Dermis blood vessel endothelial cell (primary cell): ENCODE data around the gene INPP5D. TPM values are rescaled to one million over a fixed set of nuclear protein-coding genes. Genes with fewer than 3 reads are reported as not detected.
A peak's percentile ranks its signal among the peaks of the same experiment; 100 is the strongest.

Experiments used
- DNase-seq: peaks from one replicate; pipeline ENCODE4 v3.0.0; 2010
- total RNA-seq: library from RNA; depleted of rRNA; stranded (reverse); fragments of >200 nt; gene quantifications from 2 replicates; pipeline ENCODE4 v1.2.3, GENCODE V29; 2014

Gene INPP5D
- total RNA-seq, 1 donor from 2014 or later, result 45.3 TPM

DNA sequence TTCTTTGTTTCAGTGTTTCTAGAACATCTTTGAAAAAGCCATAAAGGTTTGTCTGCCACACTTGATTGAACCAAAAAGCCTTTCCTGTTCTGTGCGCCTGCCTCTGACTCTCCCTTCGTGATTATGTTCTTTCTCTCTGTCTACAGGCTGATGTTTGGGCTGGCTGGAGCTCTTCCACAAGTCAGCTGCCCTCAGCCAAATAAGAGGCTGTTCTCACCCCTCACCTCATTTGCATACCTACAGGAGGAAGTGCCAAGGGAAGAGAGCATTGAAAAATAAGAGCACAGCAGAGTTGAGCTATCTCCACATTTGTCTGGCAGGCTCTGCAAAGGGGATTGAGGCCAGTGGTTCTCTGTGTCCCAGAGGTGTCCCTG is 15.8 kb downstream of the INPP5D start:
- peak; percentile 26 for DNase-seq

DNA sequence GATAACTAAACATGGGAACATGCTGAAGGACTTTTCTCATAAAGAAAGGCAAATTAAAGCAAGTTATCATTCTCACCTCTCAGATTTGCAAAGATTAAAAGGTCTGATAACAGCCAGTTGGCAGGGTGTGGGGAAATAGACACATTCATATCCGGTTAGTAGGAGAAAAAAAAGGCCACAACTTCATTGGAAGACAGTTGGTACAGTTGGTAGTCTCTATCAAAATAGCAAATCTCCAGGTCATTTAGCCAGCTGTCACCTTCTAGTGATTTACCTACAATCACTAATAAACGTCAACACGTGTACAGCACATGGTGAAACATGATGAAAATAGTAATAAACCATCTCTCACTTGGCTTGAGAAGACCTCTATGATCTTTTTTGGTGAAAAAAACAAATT is 16.6 kb downstream of the INPP5D start:
- DNase-seq, result peak; percentile 48

DNA sequence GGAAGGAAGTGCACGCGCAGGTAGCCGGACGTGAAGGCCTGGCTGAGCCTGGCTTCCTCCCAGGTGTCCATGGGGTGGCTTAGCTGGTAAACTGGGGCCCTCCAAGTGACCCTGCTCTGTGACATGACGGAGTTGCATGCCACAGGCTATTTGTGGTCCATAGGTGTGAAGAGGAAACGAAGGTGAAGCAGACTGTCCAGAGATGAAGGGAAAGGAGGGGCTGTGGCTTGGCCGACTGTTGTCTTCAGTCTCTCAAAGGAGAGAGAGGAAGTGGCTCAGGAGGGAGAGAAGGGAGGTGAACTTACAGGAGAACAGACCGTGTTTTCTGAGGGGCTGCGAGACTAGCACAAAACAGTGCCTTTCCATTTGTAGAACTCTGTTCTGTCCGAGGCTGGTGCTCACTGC is 19.3 kb downstream of the INPP5D start:
- DNase-seq, result no peak

- DNase-seq, result no peak
These were observed 20.1 kb downstream of the INPP5D start for GRCh38 chr2:233079953-233080835.

GRCh38 chr2:233080836-233081229 is 20.7 kb downstream of the INPP5D start:
- DNase-seq, result no peak

DNA sequence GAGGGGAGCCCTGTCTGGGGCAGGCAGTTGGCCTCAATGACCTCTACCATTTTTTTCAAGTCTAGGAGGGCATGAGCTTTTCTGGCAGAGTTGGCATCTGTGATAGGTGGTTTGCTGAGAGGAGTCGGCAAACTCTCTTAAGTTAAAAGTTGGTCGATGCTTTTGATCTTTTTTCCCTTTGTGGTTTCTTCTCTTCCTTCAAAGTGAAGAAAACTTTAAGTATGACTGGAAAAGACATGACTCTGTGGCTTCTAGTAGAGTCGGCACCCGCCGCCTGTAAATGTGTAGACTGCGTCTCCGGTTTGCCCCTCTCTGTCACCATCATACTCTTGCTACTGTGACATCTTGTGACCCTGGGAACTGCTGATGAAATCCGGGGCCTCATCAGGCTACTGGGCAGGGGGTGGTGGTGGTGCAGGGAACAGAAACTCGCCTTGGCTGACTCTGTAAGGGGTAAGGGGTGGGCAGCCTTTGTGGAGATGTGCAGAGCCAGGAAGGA is 21.1 kb downstream of the INPP5D start:
- DNase-seq, result no peak

DNA sequence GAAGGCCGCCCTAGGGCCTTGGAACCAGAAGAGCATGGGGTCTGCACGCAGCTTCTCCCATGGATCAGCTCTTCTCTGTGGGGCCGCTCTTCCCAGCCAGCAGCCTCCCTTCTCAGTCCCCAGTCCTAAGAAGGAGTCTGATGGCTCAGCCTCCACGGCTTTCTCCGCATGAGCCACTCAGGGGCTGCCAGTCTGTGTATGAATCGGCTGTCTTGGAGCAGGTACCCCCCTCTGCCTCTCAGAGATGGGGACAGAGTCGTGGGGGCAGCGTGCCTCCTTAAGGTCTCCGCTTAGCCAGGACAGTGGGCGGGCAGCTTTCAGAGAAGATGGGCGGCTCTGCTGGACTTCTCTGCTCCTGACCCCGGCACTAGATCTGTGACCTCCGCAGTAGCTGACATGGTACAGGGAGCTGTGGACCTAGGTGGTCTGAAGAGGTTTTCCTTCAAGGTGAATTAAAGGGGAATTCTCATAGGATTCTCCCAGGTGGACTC is 21.6 kb downstream of the INPP5D start:
- DNase-seq, result no peak

GRCh38 chr2:233082222-233082930 is 22.2 kb downstream of the INPP5D start:
- no peak for DNase-seq

DNA sequence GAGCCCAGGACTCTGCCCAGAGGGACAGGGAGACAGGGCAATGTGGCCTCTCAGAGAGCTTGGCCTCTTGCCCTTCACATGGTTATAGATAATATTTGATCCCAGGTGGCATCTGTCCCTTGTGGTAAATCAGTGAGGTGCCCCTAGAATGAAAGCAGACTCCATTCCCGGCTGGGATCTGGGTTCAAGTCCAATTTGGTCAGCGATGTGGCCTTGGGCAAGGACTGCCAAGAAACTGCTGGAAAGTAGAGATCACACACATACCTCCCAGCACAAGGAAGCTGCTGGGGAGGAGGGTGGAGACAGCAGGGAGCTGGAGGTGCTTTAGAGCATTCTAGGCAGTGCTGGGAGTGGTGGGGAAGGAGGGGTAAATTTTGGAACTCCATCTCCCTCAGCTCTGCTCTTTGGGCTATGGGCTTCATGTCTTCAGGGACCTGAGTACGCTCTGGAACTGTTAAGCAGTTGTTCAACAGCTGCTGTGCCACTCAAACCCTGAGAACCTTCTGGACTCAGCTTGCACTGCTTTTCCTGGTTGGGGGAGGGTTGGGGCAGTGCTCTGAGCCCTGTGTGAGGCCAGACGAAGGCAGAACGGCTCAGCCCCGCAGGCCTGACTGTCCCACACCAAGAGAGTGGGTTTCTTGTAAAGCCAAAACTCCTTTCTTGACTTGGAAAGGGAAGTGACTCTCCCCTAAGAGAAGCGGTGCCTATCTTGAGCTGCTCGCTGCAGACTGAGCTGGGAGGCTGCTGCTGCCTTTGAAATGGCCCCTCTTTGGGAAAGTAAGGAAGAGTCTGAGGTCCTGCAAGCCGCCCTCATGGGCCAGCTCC is 23.0 kb downstream of the INPP5D start:
- peak; percentile 14 for DNase-seq

- DNase-seq, result no peak
These were observed 23.6 kb downstream of the INPP5D start for GRCh38 chr2:233083782-233084181.

DNA sequence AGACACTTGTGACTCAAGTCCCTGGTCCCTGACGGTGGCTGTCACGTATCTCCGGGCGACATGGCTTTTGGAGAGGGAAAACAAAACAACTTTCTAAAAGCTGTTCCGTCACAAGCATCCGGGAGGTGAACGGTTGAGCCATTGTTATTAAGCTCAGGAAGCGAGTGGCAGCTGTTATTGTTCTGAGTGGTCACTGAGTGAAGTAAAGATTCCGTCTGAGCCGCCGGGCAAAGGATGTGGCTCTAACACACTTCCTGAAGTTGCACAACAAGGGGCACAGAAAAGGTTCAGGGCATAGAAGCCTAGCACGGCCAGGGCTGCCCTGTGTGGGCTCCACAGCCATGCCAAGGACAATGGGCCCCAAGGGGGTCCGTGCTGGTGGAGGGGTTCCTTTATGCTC is 24.3 kb downstream of the INPP5D start:
- peak; percentile 96 for DNase-seq

- peak; percentile 54 for DNase-seq
These were observed 25.1 kb downstream of the INPP5D start for GRCh38 chr2:233085037-233085838.

- DNase-seq, result peak; percentile 58
These were observed 25.7 kb downstream of the INPP5D start for GRCh38 chr2:233085839-233086150.

DNA sequence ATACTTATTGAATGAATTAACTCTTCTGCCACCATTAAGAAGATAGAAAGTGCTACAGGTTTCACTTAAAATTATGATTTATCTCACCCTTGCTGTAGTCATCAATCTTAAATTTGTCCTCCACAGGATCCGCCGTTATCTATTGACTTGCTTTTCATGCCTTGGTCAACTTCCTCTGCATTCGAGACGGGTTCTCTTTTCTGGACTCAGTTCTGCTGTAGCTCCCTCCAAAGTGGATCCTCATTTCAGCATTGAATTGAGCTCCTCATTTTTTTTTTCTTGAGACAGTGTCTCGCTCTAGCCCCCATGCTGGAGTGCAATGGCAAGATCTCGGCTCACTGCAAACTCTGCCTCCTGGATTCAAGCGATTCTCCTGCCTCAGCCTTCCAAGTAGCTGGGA is 27.6 kb downstream of the INPP5D start:
- no peak for DNase-seq

- DNase-seq, result no peak
These were observed 28.8 kb downstream of the INPP5D start for GRCh38 chr2:233088972-233089345.

DNA sequence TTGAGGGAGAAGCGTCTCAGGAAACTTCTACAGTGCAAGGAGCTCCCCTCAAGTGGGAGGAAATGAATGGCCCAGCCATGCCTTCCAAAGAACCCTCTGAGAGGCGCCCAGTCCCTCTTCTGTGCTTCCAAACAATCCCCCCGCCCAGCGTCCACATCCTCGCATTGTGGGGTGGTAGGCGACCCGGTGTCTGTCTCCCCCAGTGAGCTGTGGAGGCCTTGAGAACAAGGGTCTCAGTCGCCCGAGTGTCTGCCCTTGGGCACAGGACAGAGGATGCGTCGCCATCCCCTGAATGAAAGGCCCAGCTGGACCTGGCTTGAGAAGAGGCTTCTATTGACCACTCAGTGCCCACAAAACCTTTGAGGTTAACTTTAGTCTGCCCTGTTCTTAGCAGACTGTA is 29.7 kb downstream of the INPP5D start:
- no peak for DNase-seq

DNA sequence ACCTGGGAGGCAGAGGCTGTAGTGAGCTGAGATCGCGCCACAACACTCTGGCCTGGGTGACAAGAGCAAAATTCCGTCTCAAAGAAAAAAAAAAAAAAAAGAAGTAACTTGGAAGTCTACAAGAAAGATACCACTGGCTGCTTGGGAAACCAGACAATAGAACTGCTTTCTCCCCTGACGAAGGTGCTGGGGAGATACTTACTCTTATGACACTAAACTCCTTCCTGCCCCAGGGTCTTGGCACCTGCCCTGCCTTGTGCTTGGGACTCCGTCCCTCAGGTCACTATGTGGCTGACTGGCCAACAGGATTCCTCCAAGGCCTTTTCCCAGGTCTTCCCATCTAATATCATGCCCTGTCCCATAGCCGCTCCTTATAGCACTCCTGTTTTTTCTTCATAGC is 30.7 kb downstream of the INPP5D start:
- DNase-seq, result no peak

DNA sequence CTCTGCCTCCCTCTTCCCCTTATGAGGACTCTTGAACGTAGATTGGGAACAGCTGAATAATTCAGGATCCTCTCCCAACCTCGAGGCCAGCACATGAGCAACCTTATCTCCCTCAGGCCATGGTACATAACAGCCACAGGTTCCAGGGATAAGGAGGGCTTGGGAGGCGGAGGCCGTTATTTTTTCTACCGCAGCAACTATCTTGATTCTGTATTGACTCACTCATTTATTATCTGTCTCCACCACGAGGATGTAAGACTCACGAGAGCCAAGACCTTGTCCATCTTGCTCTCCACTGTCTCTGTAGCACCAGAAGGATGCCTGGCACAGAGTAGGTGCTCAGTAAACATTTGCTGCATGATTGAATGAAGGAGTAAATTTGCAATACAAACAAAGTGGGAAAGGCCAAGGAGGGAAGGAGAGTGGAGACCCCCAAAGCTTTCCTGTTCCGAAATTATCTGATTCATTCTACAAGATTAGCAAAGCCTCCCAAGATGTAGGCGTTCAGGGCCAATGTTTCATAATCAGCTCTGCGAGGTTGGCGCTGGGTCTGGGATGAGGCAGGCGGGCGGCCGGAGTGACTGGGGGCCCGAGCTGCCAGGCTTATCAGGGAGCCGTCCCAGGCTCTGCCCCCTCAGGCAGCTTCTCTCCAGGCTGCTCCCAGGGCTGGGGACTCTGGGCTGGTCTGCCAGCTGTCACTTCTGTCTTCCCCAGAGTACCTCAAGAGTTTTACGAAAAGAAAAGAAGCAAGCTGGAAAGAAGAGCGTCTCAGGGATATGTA is 31.6 kb downstream of the INPP5D start:
- DNase-seq, result no peak

- no peak for DNase-seq
These were observed 32.5 kb downstream of the INPP5D start for GRCh38 chr2:233092432-233093165.

GRCh38 chr2:233093166-233093448 is 33.0 kb downstream of the INPP5D start:
- no peak for DNase-seq

DNA sequence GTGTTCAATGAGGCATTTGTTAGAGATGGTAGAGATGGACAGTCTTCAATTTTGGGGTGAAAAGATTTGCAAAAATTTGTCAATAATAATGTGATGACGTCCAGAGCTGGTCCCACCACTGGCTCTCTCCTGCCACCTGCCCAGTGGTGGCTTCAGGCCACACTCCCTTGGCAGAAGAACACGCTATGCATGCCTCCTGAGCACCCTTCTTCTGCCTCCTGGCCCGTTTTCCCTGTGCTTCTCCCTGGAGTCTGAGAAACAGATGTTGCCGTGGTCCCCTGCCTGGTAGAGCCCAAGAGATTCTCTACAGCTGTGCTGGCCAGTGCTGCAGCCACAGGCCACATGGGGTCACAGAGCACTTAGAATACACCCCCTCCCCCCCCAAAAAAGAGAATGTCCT is 33.6 kb downstream of the INPP5D start:
- no peak for DNase-seq
